Rectal smooth muscle tissue (tissue), 1 donor: ENCODE results near the gene XYLT1.

Experiments
- H3K27ac ChIP-seq: one replicate; pipeline ENCODE4 v1.7.0; 2013; ENCODE audit warnings: low read depth, low read length, inconsistent platforms
- H3K27me3 ChIP-seq: one replicate; pipeline ENCODE4 v1.7.0; 2013; ENCODE audit warnings: low read length; ENCODE audit not compliant: control insufficient read depth, insufficient read depth
- H3K36me3 ChIP-seq: one replicate; pipeline ENCODE4 v1.7.0; 2013; ENCODE audit warnings: low read length; ENCODE audit not compliant: control insufficient read depth, insufficient read depth
- H3K4me1 ChIP-seq: one replicate; pipeline ENCODE4 v1.7.0; 2013; ENCODE audit warnings: low read length; ENCODE audit not compliant: control insufficient read depth, insufficient read depth
- H3K4me3 ChIP-seq: one replicate; pipeline ENCODE4 v1.7.0; 2013; ENCODE audit warnings: low read length
- H3K9ac ChIP-seq: one replicate; pipeline ENCODE4 v1.7.0; 2013; ENCODE audit warnings: low read length

Gene XYLT1

GRCh38 chr16:17397499-17397891 is 73.3 kb downstream of the XYLT1 start:
- Histone ChIP-seq H3K4me1 (peaks cover 30% of the 10 kb centered on the region), H3K27ac (peak overlapping the region; percentile 84), H3K27me3 (no peaks in the 10 kb centered on the region), H3K36me3 (no peaks in the 10 kb centered on the region), H3K9ac (no peak overlapping the region), H3K4me3 (no peak overlapping the region)

GRCh38 chr16:17396762-17397498 is 73.8 kb downstream of the XYLT1 start:
- no peaks in the 10 kb centered on the region for H3K27me3 ChIP-seq
- peak overlapping the region; percentile 84 for H3K27ac ChIP-seq
- no peaks in the 10 kb centered on the region for H3K36me3 ChIP-seq
- H3K4me1 ChIP-seq = peaks cover 30% of the 10 kb centered on the region
- H3K9ac ChIP-seq = no peak overlapping the region
- no peak overlapping the region for H3K4me3 ChIP-seq

GRCh38 chr16:17395849-17396480 is 74.8 kb downstream of the XYLT1 start:
- Histone ChIP-seq H3K9ac (no peak overlapping the region), H3K4me3 (no peak overlapping the region)

GRCh38 chr16:17392857-17393692 is 77.7 kb downstream of the XYLT1 start:
- H3K4me1 ChIP-seq = peaks cover 29% of the 10 kb centered on the region
- H3K9ac ChIP-seq = no peak overlapping the region
- H3K36me3 ChIP-seq = no peaks in the 10 kb centered on the region
- H3K4me3 ChIP-seq = no peak overlapping the region
- no peaks in the 10 kb centered on the region for H3K27me3 ChIP-seq
- H3K27ac ChIP-seq = no peak overlapping the region

More at GRCh38 chr16:17395849-17396480, 74.8 kb downstream of the XYLT1 start:
- Histone ChIP-seq H3K27ac (peak overlapping the region; percentile 84), H3K4me1 (peaks cover 26% of the 10 kb centered on the region), H3K27me3 (no peaks in the 10 kb centered on the region), H3K36me3 (no peaks in the 10 kb centered on the region)

- H3K4me1 ChIP-seq = peaks cover 29% of the 10 kb centered on the region
- H3K36me3 ChIP-seq = no peaks in the 10 kb centered on the region
- H3K4me3 ChIP-seq = no peak overlapping the region
- no peak overlapping the region for H3K9ac ChIP-seq
- H3K27ac ChIP-seq = peak overlapping the region; percentile 6
- H3K27me3 ChIP-seq = no peaks in the 10 kb centered on the region
Observed at GRCh38 chr16:17392127-17392856, 78.5 kb downstream of the XYLT1 start.

- H3K27ac ChIP-seq = peak overlapping the region; percentile 6
- H3K27me3 ChIP-seq = no peaks in the 10 kb centered on the region
- H3K36me3 ChIP-seq = no peaks in the 10 kb centered on the region
- H3K4me1 ChIP-seq = peaks cover 23% of the 10 kb centered on the region
- H3K9ac ChIP-seq = no peak overlapping the region
- no peak overlapping the region for H3K4me3 ChIP-seq
Observed at GRCh38 chr16:17391715-17392114, 79.0 kb downstream of the XYLT1 start.

GRCh38 chr16:17389384-17389783 is 81.4 kb downstream of the XYLT1 start:
- Histone ChIP-seq H3K27ac (no peak overlapping the region), H3K4me3 (no peak overlapping the region), H3K36me3 (no peaks in the 10 kb centered on the region), H3K9ac (no peak overlapping the region), H3K27me3 (no peaks in the 10 kb centered on the region), H3K4me1 (peaks cover 19% of the 10 kb centered on the region)

GRCh38 chr16:17387256-17387655 is 83.5 kb downstream of the XYLT1 start:
- Histone ChIP-seq H3K4me1 (peaks cover 32% of the 10 kb centered on the region), H3K27ac (peak overlapping the region; percentile 56), H3K4me3 (no peak overlapping the region), H3K36me3 (no peaks in the 10 kb centered on the region), H3K9ac (no peak overlapping the region), H3K27me3 (no peaks in the 10 kb centered on the region)

GRCh38 chr16:17386229-17386628 is 84.5 kb downstream of the XYLT1 start:
- H3K27me3 ChIP-seq = no peaks in the 10 kb centered on the region
- no peak overlapping the region for H3K4me3 ChIP-seq
- H3K9ac ChIP-seq = no peak overlapping the region
- peaks cover 35% of the 10 kb centered on the region for H3K4me1 ChIP-seq
- H3K36me3 ChIP-seq = no peaks in the 10 kb centered on the region
- H3K27ac ChIP-seq = no peak overlapping the region

GRCh38 chr16:17384471-17384870 is 86.3 kb downstream of the XYLT1 start:
- Histone ChIP-seq H3K27ac (peak overlapping the region; percentile 60), H3K36me3 (no peaks in the 10 kb centered on the region), H3K4me3 (no peak overlapping the region), H3K4me1 (peaks cover 36% of the 10 kb centered on the region), H3K27me3 (no peaks in the 10 kb centered on the region), H3K9ac (no peak overlapping the region)

- H3K4me1 ChIP-seq = peaks cover 48% of the 10 kb centered on the region
Observed at GRCh38 chr16:17382949-17383863, 87.6 kb downstream of the XYLT1 start.

More at GRCh38 chr16:17382949-17383863, 87.6 kb downstream of the XYLT1 start:
- H3K9ac ChIP-seq = no peak overlapping the region
- H3K27me3 ChIP-seq = no peaks in the 10 kb centered on the region
- peak overlapping the region; percentile 84 for H3K27ac ChIP-seq
- no peaks in the 10 kb centered on the region for H3K36me3 ChIP-seq
- no peak overlapping the region for H3K4me3 ChIP-seq
